ENCODE measurements around the gene STUB1. TPM values are rescaled to one million over a fixed set of nuclear protein-coding genes. Genes with fewer than 3 reads are reported as not detected.

STUB1 gene
- total RNA-seq, 3 donors from 2014 or later, result 127 to 184 (median 175) TPM

- Histone ChIP-seq H3K4me3 (peak overlapping the region; percentile 64 to 79 (median 76)), H3K9me3 (no peaks in the 10 kb centered on the region), H3K27me3 (no peaks in the 10 kb centered on the region), H3K36me3 (no peaks in the 10 kb centered on the region), H3K4me1 (peaks cover 14 to 24% of the 10 kb centered on the region in 2 donors), H3K27ac (peak overlapping the region; percentile 75 to 88)
- intact Hi-C loops (cut with DNase I; ENCODE audit: low total_unique reads), result no loop called here
- no peak for DNase-seq (ENCODE audit: low spot score in 2 of 2)
- no peak for TF ChIP-seq POLR2AphosphoS5 (IDR thresholded peaks at IDR 0.05)
- no peak for TF ChIP-seq POLR2A (IDR thresholded peaks at IDR 0.05)
- no peak for TF ChIP-seq CTCF (IDR thresholded peaks at IDR 0.05)
Measured at GRCh38 chr16:720447-720989, 40.3 kb downstream of the STUB1 start.

- Histone ChIP-seq H3K9me3 (no peaks in the 10 kb centered on the region), H3K4me1 (peaks cover 14 to 19% of the 10 kb centered on the region in 2 donors), H3K27ac (peak within 1 kb of the TSS; percentile 75 to 88), H3K36me3 (no peaks in the 10 kb centered on the region), H3K4me3 (peak within 1 kb of the TSS; percentile 64 to 79 (median 76)), H3K27me3 (no peaks in the 10 kb centered on the region)
- peak; percentile 74 to 76 for DNase-seq (ENCODE audit: low spot score in 2 of 2)
- TF ChIP-seq POLR2A (IDR thresholded peaks at IDR 0.05) (no peak), POLR2AphosphoS5 (IDR thresholded peaks at IDR 0.05) (no peak), CTCF (IDR thresholded peaks at IDR 0.05) (no peak)
- intact Hi-C loops (cut with DNase I; ENCODE audit: low total_unique reads), result no loop called here
Measured at GRCh38 chr16:720990-721764, 41.0 kb downstream of the STUB1 start, which contains the start of gene ANTKMT. TSS of gene ANTKMT (plus strand) at chr16:721146. CDS start at chr16:721275, 129 bp downstream.

GRCh38 chr16:721765-722540, 41.7 kb downstream of the STUB1 start:
- Histone ChIP-seq H3K4me3 (peak overlapping the region; percentile 64 to 79 (median 76)), H3K27me3 (no peaks in the 10 kb centered on the region), H3K4me1 (peaks cover 12 to 21% of the 10 kb centered on the region in 2 donors), H3K9me3 (no peaks in the 10 kb centered on the region), H3K36me3 (no peaks in the 10 kb centered on the region), H3K27ac (peak overlapping the region; percentile 75 to 88)
- intact Hi-C loops (cut with DNase I; ENCODE audit: low total_unique reads), result no loop called here
- TF ChIP-seq POLR2A (IDR thresholded peaks at IDR 0.05), result no peak
- TF ChIP-seq POLR2AphosphoS5 (IDR thresholded peaks at IDR 0.05), result no peak
- DNase-seq (ENCODE audit: low spot score in 2 of 2), result no peak

- no peak for DNase-seq (ENCODE audit: low spot score in 2 of 2)
- Histone ChIP-seq H3K27me3 (no peaks in the 10 kb centered on the region), H3K9me3 (no peaks in the 10 kb centered on the region), H3K27ac (no peak overlapping the region), H3K36me3 (no peaks in the 10 kb centered on the region), H3K4me1 (peaks cover 12 to 25% of the 10 kb centered on the region in 2 donors), H3K4me3 (no peak overlapping the region)
- no peak for TF ChIP-seq CTCF (IDR thresholded peaks at IDR 0.05)
- TF ChIP-seq POLR2A (IDR thresholded peaks at IDR 0.05), result no peak
- TF ChIP-seq POLR2AphosphoS5 (IDR thresholded peaks at IDR 0.05), result no peak
- intact Hi-C loops (cut with DNase I; ENCODE audit: low total_unique reads), result no loop called here
Measured at GRCh38 chr16:722835-723633, 42.8 kb downstream of the STUB1 start.

- TF ChIP-seq CTCF (IDR thresholded peaks at IDR 0.05) (no peak), POLR2AphosphoS5 (IDR thresholded peaks at IDR 0.05) (no peak), POLR2A (IDR thresholded peaks at IDR 0.05) (no peak)
- DNase-seq (ENCODE audit: low spot score in 2 of 2), result no peak
Measured at GRCh38 chr16:723695-724094, 43.5 kb downstream of the STUB1 start.

More at GRCh38 chr16:723695-724094, 43.5 kb downstream of the STUB1 start:
- no peaks in the 10 kb centered on the region for H3K36me3 ChIP-seq
- no peak overlapping the region for H3K27ac ChIP-seq
- intact Hi-C loops (cut with DNase I; ENCODE audit: low total_unique reads), result no loop called here
- no peaks in the 10 kb centered on the region for H3K9me3 ChIP-seq
- H3K27me3 ChIP-seq, result no peaks in the 10 kb centered on the region
- H3K4me3 ChIP-seq, result no peak overlapping the region
- peaks cover 12 to 30% of the 10 kb centered on the region in 2 donors for H3K4me1 ChIP-seq
